A673 (cell line): Measurements from ENCODE around the gene PFN3. TPM values are rescaled to one million over a fixed set of nuclear protein-coding genes. Genes with fewer than 3 reads are reported as not detected.

ENCODE experiments used
- BruUV-seq: library from RNA; stranded (reverse); fragments of 400-500 nt; replicated peaks from 2 replicates; lab custom pipeline; 2021; lab: Mats Ljungman, UMichigan
- CTCF ChIA-PET: fragments of 300-600 bp; sonication (Branson Sonifier 250); formaldehyde crosslinking; loops from one replicate; lab custom pipeline; 2022; ENCODE audit warnings: antibody characterized with exemption; lab: Charles Lee
- POLR2A ChIA-PET: fragments of 300-600 bp; sonication (Branson Sonifier 250); formaldehyde crosslinking; loops from one replicate; lab custom pipeline; 2022; ENCODE audit warnings: antibody characterized with exemption; ENCODE audit not compliant: low non-redundant PET; lab: Charles Lee
- DNase-seq: peaks from one replicate; pipeline ENCODE4 v3.0.0-alpha.2; 2015; ENCODE audit warnings: low spot score
- H3K27ac ChIP-seq: fragments of 200-600 bp; sonication (generic); 2 replicates; pipeline ENCODE4 v1.5.1; 2016; ENCODE audit warnings: mixed run types, low read depth, mild to moderate bottlenecking, mixed read lengths, antibody characterized with exemption, low read length; ENCODE audit not compliant: poor library complexity, severe bottlenecking
- H3K27me3 ChIP-seq: fragments of 200-600 bp; sonication (generic); replicated peaks from 2 replicates; pipeline ENCODE4 v1.6.1; 2017; ENCODE audit warnings: mixed run types, low read depth, mild to moderate bottlenecking, mixed read lengths, antibody characterized with exemption, low read length; ENCODE audit not compliant: insufficient read depth, poor library complexity
- H3K36me3 ChIP-seq: fragments of 200-600 bp; sonication (generic); 2 replicates; pipeline ENCODE4 v1.6.1; 2016; ENCODE audit warnings: mixed run types, mild to moderate bottlenecking, mixed read lengths, antibody characterized with exemption, low read length; ENCODE audit not compliant: insufficient read depth, poor library complexity, severe bottlenecking
- H3K4me1 ChIP-seq: fragments of 200-600 bp; sonication (generic); 2 replicates; pipeline ENCODE4 v1.6.1; 2017; ENCODE audit warnings: mixed run types, mild to moderate bottlenecking, mixed read lengths, antibody characterized with exemption, low read length; ENCODE audit not compliant: insufficient read depth, poor library complexity, severe bottlenecking
- H3K4me3 ChIP-seq: fragments of 200-600 bp; sonication (generic); 2 replicates; pipeline ENCODE4 v1.5.1; 2016; ENCODE audit warnings: low read depth, mixed run types, mild to moderate bottlenecking, mixed read lengths, low read length; ENCODE audit not compliant: poor library complexity, severe bottlenecking
- H3K9me3 ChIP-seq: fragments of 200-600 bp; sonication (generic); 2 replicates; pipeline ENCODE4 v1.6.1; 2016; ENCODE audit warnings: mixed run types, low read depth, mild to moderate bottlenecking, mixed read lengths, antibody characterized with exemption, low read length; ENCODE audit not compliant: poor library complexity, severe bottlenecking
- EZH2 ChIP-seq: fragments of 200-600 bp; sonication (generic); IDR thresholded peaks from 2 replicates; pipeline ENCODE4 v1.6.1; 2017; ENCODE audit warnings: borderline replicate concordance, low read depth, mild to moderate bottlenecking, mixed read lengths, antibody characterized with exemption, low read length; ENCODE audit not compliant: poor library complexity, severe bottlenecking
- intact Hi-C: fragments of 100-400 bp; cut with micrococcal nuclease; formaldehyde crosslinking; loops from one replicate; pipeline ENCODE4 v1.10.0; 2022; ENCODE audit not compliant: unreplicated experiment
- total RNA-seq: library from RNA; stranded (reverse); gene quantifications from 2 replicates; pipeline ENCODE4 v1.2.3, GENCODE V29; 2021
- TF ChIP-seq, protein P1 (sequence below): fragments of 300-800, 200-600 bp; sonication (generic); conservative IDR thresholded peaks from 2 replicates; pipeline ENCODE4 v1.5.1; 2017; ENCODE audit warnings: low read depth, mild to moderate bottlenecking, antibody characterized with exemption, low read length, moderate library complexity, mixed read lengths

The PFN3 gene
- total RNA-seq, 1 experiment from 2014 or later, result not detected

DNA sequence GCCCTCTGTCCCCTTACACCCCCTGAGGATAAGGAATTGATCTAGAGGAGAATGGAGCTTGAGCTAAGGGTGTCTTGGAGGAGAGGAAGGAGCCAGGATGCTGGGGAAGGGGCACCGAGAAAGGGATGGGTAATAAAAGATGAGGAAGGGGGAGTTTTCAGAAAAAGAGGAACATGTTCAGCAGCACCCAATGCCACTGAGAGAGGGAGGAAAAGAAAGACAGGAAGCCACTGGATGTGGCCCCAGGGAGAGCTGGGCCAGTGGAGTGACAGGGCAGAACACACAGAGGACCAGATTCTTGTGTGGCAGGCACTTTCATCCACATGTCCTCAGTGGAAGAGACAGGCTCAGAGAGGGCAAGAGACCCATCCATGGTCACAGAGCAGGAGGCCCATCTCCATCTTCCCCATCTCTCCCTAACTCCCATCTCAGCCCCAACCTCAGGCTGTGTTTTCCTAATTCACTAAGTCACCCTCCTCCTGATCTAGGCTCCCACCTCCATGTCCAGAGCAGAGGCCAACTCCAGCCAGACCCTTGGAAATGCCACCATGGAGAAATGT is 7.2 kb downstream of the PFN3 start:
- TF ChIP-seq, protein P1, sequence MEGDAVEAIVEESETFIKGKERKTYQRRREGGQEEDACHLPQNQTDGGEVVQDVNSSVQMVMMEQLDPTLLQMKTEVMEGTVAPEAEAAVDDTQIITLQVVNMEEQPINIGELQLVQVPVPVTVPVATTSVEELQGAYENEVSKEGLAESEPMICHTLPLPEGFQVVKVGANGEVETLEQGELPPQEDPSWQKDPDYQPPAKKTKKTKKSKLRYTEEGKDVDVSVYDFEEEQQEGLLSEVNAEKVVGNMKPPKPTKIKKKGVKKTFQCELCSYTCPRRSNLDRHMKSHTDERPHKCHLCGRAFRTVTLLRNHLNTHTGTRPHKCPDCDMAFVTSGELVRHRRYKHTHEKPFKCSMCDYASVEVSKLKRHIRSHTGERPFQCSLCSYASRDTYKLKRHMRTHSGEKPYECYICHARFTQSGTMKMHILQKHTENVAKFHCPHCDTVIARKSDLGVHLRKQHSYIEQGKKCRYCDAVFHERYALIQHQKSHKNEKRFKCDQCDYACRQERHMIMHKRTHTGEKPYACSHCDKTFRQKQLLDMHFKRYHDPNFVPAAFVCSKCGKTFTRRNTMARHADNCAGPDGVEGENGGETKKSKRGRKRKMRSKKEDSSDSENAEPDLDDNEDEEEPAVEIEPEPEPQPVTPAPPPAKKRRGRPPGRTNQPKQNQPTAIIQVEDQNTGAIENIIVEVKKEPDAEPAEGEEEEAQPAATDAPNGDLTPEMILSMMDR, result no peak
- TF ChIP-seq EZH2, result no peak
- intact Hi-C loops, result no loop called here
- ChIA-PET CTCF (no interaction called here), POLR2A (no interaction called here)
- no peak for DNase-seq
- no peaks in the 10 kb centered on the region for H3K9me3 ChIP-seq
- H3K27ac ChIP-seq, result no peak overlapping the region
- no peak overlapping the region for H3K4me3 ChIP-seq
- no peaks in the 10 kb centered on the region for H3K27me3 ChIP-seq
- H3K36me3 ChIP-seq, result no peaks in the 10 kb centered on the region
- BruUV-seq, result no TSS peak
- peaks cover 4% of the 10 kb centered on the region for H3K4me1 ChIP-seq

DNA sequence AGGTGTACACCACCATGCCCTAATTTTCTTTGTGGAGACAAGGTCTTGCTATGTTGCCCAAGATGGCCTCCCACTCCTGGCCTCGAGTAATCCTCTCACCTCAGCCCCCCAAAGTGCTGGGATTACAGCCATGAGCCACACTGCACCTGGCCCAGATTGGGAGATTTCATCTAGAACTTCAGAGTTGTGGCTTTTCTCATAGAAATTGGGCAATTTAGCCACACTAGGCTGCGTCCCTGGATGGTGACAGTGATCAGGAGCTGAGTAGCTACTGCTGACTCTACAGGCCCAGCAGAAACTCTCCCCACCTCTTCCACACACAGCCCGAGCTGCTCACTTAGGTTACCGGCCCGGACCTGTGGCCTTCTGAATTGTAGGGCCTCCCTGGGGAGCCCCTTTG is 7.7 kb downstream of the PFN3 start:
- ChIA-PET CTCF (no interaction called here), POLR2A (no interaction called here)
- Histone ChIP-seq H3K4me1 (peaks cover 4% of the 10 kb centered on the region), H3K36me3 (no peaks in the 10 kb centered on the region), H3K4me3 (no peak overlapping the region), H3K27me3 (no peaks in the 10 kb centered on the region), H3K9me3 (no peaks in the 10 kb centered on the region), H3K27ac (no peak overlapping the region)
- no peak for DNase-seq
- intact Hi-C loops, result no loop called here
- BruUV-seq, result no TSS peak
- no peak for TF ChIP-seq EZH2
- TF ChIP-seq, protein P1, result no peak

DNA sequence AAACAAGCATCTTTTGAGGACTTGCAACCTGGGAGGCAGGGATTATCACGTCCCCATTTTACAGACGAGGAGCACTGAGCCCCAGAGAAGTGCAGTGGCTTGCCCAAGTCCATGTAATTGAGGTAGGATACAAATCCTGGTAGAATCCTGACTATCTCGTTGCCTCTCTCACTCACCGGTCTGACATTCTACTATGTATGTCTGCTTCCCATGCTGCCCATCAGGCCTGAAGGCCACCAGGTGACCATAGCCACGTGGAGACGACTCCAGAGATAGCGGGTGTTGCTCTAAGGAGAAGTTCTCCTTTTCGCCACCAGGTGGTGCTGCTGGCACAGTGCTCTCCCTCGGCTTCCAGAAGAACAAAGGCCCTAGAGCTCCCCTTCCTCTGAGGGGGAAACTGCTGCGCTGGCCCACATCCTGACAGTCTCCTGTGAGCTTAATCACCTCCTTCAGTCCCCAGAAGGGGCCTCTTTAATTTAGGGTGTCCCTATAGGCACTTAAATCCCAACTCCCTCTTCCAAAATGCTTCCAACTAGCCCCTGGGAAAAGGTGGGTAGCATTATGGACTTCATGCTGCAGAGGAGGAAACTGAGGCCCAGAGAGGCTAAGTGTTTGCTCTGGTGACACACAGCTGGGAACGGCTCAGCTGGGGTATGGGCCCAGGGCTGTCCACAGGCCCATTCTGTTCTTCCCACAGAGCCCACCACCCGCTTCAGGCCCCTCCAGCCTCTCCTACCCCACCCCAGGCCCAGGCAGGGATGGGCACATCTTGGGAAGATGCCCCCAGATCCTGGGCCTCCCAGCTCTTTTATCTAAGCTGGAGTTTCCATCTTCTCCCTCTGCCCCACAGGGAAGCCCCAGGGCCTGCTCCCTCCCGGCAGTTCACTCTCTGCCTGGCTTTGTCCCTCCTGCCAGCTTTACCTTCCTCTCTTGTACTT is 9.8 kb downstream of the PFN3 start:
- ChIA-PET POLR2A (no interaction called here), CTCF (interaction anchor here (0.5 to 1.7 kb wide), 12 partner anchors 8 to 110 kb away, joined by 3 to 33 read pairs (median 4); no protein-coding TSS in a partner anchor)
- DNase-seq, result peak; percentile 86
- intact Hi-C loops, result loop anchor here (1.0 kb wide), 2 partner anchors 64 to 111 kb away; no protein-coding TSS in a partner anchor
- Histone ChIP-seq H3K27ac (no peak overlapping the region), H3K4me3 (no peak overlapping the region), H3K36me3 (no peaks in the 10 kb centered on the region), H3K4me1 (peaks cover 4% of the 10 kb centered on the region), H3K27me3 (no peaks in the 10 kb centered on the region), H3K9me3 (no peaks in the 10 kb centered on the region)
- TF ChIP-seq, protein P1, result peak; percentile 85
- TF ChIP-seq EZH2, result no peak
- no TSS peak for BruUV-seq
